ENCODE data around the gene SH3PXD2A. TPM values are rescaled to one million over a fixed set of nuclear protein-coding genes. Genes with fewer than 3 reads are reported as not detected.
"Not testable (repeated sequence)": the region's sequence is repeated elsewhere in the genome, so short reads cannot be mapped to it uniquely, and the experiment has no call there.

The SH3PXD2A gene
- total RNA-seq, 1 donor from 2014 or later: 51.3 TPM

GRCh38 chr10:103814626-103815370 is 40.6 kb downstream of the SH3PXD2A start:
- DNase-seq (ENCODE audit: low spot score): no peak

GRCh38 chr10:103814105-103814504 is 41.3 kb downstream of the SH3PXD2A start:
- DNase-seq (ENCODE audit: low spot score): no peak

DNA sequence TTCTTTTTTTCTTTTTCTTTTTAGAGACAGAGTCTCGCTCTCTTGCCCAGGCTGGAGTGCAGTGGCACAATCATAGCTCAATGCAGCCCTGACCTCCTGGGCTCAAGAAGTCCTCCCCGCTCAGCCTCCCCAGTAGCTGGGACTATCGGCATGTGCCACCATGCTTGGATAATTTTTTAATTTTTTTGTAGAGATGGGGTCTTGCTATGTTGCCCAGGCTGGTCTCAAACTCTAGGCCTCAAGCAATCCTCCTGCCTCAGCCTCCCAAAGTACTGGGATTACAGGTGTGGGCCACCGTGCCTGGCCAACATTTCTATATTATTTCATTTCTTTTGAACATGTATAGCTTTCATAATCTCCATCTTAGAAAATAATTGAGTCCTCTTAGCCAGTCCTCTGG is 42.1 kb downstream of the SH3PXD2A start:
- not testable (repeated sequence) for DNase-seq (ENCODE audit: low spot score)

- DNase-seq (ENCODE audit: low spot score): no peak
Observed at GRCh38 chr10:103812432-103812831, 42.9 kb downstream of the SH3PXD2A start.

DNA sequence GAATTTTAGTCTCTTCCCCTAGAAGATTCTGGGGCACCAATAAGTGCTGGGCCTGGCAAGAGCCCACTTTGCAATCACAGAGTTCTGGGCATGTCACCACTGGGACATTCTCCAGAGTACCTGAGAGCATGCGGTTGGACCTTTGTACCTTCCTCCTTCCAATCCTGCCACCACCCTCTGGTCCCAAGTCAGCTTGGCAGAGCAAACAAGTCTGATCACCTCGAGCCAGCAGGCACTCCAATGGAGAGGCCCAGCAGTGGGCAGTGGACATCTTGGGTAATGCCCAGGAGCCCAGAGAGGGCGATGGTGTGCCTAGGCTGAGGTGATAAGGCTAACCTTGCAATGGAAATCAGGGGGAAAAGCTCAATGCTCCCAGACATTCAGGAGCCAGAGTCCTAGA is 43.4 kb downstream of the SH3PXD2A start:
- no peak for DNase-seq (ENCODE audit: low spot score)

DNA sequence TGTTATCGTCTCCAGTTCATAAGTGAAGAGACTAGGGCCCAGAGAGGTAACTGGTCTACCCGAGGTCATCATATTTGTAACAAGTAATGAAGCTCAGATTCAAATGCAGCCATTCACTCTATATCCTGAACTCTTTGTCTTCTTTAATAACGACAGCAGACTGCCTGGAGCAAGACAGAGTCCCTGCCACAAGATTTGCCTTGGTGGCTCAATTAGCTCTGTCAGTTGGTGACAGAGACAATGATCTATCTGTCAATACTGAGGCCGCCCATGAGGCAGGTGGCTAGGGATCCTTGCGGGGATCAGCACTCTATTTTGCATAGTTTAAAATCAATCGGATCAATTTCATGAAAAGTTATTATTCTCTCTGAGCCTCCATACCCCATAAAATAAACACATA is 43.9 kb downstream of the SH3PXD2A start:
- no peak for DNase-seq (ENCODE audit: low spot score)

- DNase-seq (ENCODE audit: low spot score): no peak
Observed at GRCh38 chr10:103808780-103809179, 46.6 kb downstream of the SH3PXD2A start.

DNA sequence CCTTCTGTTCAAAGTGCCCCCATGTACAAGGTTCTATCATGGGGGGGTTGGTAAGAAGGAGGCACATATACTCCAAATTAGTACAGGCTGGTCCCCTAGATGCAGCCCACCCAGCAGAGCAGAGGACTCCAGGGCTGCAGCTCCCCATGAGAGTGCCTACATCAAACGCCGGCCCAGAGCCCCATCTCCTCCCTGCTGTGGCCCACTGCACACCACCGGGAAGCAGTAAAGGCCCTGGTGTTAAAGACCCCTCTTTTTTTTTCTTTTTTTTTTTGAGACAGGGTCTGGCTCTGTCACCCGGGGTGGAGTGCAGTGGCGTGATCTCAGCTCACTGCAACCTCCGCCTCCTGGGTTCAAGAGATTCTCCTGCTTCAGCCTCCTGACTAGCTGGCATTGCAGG is 47.4 kb downstream of the SH3PXD2A start:
- DNase-seq (ENCODE audit: low spot score): no peak

- no peak for DNase-seq (ENCODE audit: low spot score)
Observed at GRCh38 chr10:103806395-103807187, 48.8 kb downstream of the SH3PXD2A start.

DNA sequence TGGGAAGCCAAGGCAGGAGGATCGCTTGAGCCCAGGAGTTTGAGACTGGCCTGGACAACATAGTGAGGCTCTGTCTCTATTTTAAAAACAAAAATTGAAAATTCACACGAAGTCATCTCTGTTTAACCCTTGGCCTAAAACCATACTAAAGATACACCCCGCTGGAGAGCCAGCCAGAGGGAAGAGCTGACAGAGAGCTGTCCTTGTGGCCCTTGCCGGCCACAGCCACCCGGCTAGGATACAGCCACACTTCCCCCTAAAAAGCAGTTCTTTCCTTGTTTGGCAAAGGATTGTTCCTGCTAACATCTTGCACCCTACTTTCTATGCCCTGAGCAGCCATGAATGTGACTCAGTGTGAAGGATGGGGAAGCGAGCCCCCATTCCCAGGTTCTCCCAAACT is 49.6 kb downstream of the SH3PXD2A start:
- no peak for DNase-seq (ENCODE audit: low spot score)

DNA sequence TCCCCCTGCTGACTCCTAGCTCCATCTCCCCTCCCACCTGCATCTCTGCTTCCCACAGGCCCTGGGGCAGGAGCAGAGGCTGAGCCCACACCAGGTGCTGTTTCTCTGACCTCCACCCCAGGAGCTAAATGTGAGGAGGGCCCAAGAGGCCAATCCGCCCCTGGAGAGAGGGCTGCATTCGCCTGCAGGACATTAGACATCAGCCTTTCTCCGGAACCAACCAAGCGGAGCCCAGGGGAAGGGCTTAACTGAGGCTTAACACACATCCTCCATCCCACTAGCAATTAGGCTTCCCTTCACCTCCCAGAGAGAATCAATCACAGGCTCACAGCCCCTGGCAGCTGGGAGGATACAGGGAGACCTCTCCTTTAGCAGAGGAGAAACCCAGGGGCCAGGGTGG is 50.5 kb downstream of the SH3PXD2A start:
- DNase-seq (ENCODE audit: low spot score): no peak

DNA sequence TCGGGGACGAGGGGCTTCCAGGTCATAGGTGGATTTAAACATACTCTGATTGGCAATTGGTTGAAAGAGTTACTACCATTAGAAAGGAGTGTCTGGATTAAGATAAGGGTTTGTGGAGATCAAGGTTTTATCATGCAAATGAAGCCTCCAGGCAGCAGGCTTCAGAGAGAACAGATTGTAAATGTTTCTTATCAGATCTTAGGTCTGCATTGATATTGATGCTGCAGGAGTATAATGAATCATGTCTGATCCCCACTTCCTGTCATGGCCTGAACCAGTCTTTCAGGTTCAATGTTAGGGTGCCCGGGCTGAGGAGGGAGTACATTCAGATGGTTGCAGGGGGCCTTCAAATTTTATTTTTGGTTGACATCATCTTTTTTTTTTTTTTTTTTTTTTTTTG is 51.4 kb downstream of the SH3PXD2A start:
- DNase-seq (ENCODE audit: low spot score): no peak

DNA sequence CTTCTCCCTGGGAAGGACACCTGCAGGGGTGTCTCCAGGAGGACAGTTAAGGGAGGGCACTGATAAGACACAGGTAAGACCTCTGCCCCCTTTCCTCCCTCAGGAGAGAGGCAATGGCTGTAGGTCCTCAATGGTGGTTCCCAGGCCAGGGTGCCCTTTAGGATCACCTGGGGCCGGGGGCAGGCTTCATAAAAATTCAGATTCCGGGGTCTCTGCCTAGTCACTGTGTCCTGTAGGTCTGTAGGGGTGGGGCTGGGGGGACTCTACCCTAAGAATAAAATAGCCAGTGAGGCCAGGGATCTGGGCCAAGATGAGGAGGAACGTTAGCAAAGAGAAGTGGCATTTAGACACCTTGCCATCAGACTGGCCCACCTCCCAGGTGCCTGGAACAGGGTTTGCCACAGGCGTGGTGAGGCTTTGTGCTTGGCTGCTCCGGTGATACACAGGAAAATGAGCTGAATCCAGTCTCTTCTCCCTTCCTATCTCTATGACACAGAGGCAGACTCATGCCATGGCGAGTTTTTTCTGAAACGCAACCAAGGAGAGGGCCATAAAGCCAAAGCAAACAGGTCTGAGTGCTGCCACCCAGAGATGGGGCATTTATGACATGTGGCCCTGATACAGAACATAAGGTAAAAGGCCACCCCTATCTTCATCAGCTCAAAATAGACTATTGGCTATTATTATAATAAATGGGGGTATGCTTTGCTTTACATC is 52.6 kb downstream of the SH3PXD2A start:
- DNase-seq (ENCODE audit: low spot score): no peak

DNA sequence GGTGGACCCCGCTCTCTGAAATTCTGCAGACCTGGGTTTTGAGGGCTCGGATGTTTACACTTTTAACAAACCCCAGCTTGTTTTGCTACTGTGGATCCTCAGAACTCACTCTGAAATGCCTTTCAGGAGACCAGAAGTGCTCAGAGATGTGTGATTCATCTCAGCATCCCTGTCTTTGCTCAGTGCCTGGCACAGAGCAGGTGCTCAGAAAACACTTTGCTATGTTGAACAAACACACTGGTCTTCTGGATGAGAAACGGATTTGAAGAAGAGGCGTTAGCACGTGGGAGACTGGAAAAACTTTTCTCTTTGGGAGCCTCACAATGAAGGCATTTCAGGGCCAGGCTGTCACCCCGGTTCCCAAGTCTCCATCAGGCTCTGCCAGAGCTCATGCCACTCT is 53.3 kb downstream of the SH3PXD2A start:
- no peak for DNase-seq (ENCODE audit: low spot score)

DNA sequence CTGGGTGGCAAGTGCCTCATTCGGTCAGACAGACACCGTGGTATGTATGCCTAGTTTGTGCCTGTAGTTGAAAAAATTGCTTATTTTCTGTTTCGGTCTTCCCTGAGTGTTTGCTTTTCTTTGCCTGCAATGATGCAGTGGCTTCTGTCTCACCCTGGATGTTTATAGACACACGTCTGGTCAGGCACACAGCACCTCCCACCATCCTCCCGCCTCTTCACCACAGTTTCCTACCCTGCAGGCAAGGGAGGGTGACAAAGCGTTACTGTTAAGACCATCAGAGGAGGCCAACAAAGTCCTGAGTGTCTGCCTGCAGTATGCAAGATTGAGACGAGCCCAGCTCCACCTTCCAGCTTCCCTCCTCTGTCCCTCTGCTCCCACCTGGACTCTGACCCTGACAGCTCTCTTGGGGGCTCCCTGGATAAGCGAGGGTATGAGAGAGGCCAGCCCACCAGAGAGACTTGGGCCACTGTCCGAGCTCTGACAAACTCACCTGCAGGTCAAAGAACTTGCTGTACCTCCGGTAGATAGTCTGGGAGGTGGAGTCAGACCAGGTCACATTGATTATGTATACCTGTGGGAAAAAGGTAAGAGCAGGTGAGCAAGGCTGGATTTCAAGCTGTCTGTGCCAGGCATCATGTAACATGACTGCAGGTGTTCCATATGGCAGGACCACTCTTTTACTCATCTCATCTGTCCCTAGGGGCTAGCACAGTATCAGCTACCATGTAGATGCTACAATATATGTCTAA is 54.4 kb downstream of the SH3PXD2A start:
- DNase-seq (ENCODE audit: low spot score): no peak

- no peak for DNase-seq (ENCODE audit: low spot score)
Observed at GRCh38 chr10:103800089-103800488, 55.3 kb downstream of the SH3PXD2A start.

DNA sequence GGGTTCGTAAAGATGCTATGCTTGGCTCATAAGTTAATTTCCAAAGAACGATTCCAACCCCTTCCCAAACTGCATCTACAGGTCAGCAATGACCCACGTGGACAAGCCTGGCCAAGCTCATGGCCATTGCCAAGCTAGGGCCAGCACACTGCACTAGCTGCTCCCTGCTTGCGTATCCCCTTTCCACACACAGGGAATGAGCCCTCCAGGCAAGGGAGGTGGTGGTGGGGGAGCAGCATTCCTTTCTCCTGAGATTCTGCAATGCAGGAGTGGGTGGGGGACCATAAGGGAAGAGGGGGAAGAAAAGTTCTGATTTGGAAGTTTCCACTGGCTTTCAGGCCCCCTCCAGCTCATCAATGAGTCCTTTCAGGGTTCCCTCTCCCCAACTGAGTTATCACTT is 56.0 kb downstream of the SH3PXD2A start:
- DNase-seq (ENCODE audit: low spot score): no peak

- DNase-seq (ENCODE audit: low spot score): no peak
Observed at GRCh38 chr10:103798511-103798910, 56.9 kb downstream of the SH3PXD2A start.

DNA sequence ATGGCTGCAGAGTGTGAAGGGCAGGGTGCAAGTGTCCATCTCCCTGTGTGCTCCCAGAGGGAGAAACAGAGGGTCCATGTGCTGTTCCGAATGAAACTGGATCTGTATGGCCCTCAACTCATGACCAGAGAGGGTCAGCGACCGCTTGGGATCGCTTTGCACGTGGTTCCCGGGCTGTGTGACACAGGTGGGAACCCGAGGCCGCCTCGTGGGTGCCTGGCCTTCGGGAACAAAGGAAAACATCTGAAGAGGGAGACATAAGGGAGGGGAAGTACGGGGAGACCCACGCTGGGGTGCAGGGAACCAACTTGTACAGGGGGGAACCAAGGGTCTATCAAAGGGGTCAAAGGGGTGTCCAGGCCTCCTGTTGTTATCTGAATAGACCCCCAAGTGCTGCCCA is 57.5 kb downstream of the SH3PXD2A start:
- DNase-seq (ENCODE audit: low spot score): no peak

GRCh38 chr10:103795634-103796270 is 59.6 kb downstream of the SH3PXD2A start:
- DNase-seq (ENCODE audit: low spot score): no peak

DNA sequence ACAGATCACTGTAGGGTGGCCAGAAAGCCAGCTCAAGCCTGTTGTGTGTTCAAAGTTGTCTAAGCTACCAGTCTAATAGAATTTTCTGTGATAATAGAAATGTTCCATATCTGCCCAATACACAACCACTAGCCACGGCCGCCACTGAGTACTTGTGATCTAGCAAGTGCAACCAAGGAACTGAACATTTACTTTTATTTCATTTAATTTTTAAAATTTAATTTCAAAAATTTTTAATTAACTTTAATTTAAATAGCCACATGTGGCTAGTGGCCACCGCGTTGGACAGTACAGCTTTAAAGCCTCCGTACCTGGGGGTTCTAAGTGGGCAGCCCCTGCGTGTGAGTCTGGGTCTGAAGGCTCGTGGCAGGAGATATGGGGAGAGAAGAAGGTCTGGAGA is 60.4 kb downstream of the SH3PXD2A start:
- no peak for DNase-seq (ENCODE audit: low spot score)

Data from mesenteric fat pad (tissue), 1 donor.